Activated CD4-positive, alpha-beta T cell treated with anti-CD3 and anti-CD28 coated beads, Interleukin-2, Interleukin-6, amounts not matched to agents 100 ng/mL and 50 ng/mL, durations not matched to agents 16 hours and 8 hours (primary cell): ENCODE data around the gene MARCHF7.
"Not testable (repeated sequence)": the region's sequence is repeated elsewhere in the genome, so short reads cannot be mapped to it uniquely, and the experiment has no call there.

Experiments used
- DNase-seq: peaks from one replicate; pipeline ENCODE4 v3.0.0-alpha.2; 2020

The MARCHF7 gene, protein sequence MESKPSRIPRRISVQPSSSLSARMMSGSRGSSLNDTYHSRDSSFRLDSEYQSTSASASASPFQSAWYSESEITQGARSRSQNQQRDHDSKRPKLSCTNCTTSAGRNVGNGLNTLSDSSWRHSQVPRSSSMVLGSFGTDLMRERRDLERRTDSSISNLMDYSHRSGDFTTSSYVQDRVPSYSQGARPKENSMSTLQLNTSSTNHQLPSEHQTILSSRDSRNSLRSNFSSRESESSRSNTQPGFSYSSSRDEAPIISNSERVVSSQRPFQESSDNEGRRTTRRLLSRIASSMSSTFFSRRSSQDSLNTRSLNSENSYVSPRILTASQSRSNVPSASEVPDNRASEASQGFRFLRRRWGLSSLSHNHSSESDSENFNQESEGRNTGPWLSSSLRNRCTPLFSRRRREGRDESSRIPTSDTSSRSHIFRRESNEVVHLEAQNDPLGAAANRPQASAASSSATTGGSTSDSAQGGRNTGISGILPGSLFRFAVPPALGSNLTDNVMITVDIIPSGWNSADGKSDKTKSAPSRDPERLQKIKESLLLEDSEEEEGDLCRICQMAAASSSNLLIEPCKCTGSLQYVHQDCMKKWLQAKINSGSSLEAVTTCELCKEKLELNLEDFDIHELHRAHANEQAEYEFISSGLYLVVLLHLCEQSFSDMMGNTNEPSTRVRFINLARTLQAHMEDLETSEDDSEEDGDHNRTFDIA

DNA sequence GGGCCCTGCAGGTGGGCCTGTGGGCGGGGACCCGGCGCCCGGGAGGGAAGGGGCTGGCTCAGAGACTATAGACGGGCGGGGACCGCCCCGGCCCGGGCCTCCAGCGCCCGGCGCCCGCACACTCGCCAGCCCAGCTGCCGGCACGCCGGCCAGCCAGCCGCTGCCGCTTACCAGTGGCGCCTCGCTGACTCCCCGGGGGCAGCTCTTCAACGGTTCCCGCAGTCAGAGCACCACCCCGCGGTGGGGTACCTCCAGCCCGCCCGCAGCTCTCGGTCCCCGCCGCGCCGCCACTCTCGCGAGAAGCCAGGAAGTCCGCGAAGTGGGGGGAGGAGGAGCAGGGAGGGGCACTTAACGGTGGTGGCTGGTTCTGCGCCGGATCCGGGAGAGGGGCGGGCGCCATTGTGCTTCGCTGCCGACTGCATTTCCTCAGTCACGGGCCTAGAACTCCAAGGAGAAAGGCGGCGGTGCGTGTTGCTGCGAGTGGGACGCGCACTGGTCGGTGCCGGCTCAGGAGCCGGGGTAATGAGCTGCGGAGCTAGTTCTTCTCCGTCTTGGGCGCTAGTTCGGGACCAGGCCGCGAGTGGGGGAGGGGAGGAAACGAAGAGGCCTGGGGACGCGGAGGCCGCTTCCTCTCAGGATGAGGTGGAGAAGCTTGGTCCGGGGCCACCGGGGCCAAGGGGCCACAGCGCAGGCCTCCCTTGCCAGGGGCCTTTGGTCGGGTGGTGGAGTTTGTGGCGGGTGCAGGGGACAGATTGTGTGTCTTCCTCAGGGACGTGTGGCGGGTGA, at the start of gene MARCHF7:
Gene MARCHF7 (plus strand): TSS at position 364 of the 786 bp plus-strand sequence. CDS start 16,517 bp downstream, outside the sequence.
- peak; percentile 98 for DNase-seq

DNA sequence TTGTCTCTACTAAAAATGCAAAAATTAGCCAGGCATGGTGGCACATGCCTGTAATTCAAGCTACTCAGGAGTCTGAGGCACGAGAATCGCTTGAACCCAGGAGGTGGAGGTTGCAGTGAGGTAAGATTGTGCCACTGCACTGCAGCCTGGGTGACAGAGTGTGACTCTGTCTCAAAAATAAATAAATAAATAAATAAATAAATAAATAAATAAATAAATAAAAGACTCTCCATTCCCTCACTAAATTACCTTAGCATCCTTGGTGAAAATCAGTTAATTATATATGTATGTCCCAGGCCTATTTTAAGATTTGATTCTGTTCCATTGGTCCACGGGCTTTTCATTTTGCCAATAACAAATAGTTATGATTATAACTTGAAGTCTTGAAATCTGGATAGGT, 44.9 kb upstream of the MARCHF7 start:
- not testable (repeated sequence) for DNase-seq

DNA sequence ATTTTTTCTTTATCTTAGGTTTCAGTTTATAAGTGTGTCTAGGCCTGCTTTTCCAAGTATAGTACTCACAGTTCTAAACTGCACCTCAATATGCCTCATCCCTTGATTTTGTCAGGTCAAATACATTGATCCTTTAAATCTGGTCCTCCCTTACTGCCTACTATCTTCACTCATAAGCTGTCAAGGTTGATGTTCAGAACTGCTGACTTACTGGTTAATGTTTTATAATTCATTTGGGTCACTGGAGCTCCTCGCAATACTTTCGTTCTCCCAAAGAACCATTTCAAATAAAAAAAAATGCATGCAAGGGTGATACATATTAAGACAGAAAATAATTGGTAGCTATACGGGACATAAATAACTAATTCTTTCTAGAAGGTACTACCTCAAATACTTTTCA, 41.3 kb upstream of the MARCHF7 start:
- DNase-seq, result no peak

DNA sequence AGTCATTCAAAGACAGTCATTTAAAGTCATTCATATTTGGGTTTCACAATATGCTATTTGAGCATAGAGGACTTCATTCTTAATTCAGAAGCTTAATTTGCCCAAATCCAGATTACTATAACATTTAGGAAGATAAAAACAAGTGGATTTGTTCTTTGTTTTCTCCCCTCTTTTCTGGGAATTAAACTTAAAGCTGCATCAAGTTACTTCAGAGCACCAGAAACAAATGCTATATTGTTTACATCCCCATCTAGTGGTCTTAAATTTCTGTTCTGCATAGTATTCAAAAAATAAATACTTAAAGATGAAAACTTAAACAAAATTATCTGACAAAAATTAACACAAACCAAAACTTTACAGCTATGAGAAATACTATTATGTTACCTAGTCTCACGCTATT, 34.7 kb upstream of the MARCHF7 start:
- no peak for DNase-seq

DNA sequence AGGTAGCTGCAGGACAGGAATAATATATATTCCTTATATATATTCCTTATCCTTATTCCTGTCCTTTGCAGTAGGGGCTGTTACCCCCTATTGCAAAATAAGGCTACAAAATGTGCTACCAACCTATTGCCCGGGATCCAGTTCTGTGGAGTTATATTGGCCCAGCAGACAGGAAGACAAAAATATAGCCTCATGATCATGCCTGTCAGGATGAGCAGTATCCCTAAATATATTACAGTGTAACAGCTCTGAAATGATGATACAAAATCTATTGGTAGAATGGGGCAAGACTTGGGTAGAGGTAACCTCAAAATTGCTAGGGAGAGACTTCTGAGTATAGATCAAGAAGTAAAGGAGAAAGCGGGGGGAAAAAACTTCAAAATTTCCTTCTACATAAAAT, 31.6 kb upstream of the MARCHF7 start:
- DNase-seq, result no peak

GRCh38 chr2:159683817-159684216, 28.5 kb upstream of the MARCHF7 start:
- DNase-seq, result no peak

DNA sequence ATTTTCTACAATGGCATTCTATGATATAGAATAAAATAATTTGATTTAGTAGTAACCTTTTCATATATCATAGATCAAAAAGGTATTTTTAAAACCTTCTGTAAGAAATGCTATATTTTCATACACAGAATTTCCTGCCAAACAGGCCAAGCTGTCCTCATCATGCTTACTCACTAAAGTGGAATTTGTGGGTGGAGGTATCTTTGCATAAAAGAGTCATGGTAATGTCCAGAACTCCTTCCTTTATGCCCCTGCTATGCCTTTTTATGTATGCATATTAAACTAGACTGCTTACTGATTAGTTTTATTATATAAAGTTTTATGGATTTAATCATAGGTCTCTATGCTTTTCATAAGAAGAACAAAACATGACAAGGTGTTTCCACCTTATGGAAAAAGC, 27.5 kb upstream of the MARCHF7 start:
- DNase-seq, result no peak

GRCh38 chr2:159694500-159695040, 17.7 kb upstream of the MARCHF7 start:
- no peak for DNase-seq

- no peak for DNase-seq
These were observed 16.4 kb upstream of the MARCHF7 start for GRCh38 chr2:159695795-159696448.

DNA sequence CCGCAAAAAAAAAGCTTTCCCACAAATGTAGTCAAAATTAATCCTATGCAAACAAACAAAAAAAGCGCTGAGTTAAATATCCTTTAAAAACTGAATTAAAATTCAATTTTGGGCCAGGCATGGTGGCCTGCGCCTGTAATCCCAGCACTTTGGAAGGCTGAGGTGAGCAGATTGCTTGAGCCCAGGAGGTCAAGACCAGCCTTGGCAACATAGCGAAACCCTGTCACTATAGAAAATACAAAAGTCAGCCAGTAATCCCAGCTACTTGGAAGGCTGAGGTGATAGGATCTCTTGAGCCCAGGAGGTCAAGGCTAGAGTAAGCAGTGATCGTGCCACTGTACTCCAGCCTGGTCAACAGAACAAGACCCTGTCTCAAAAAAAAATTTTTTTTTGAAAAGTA, 8.8 kb upstream of the MARCHF7 start:
- no peak for DNase-seq

- no peak for DNase-seq
These were observed 5.8 kb upstream of the MARCHF7 start for GRCh38 chr2:159706385-159706980.

DNA sequence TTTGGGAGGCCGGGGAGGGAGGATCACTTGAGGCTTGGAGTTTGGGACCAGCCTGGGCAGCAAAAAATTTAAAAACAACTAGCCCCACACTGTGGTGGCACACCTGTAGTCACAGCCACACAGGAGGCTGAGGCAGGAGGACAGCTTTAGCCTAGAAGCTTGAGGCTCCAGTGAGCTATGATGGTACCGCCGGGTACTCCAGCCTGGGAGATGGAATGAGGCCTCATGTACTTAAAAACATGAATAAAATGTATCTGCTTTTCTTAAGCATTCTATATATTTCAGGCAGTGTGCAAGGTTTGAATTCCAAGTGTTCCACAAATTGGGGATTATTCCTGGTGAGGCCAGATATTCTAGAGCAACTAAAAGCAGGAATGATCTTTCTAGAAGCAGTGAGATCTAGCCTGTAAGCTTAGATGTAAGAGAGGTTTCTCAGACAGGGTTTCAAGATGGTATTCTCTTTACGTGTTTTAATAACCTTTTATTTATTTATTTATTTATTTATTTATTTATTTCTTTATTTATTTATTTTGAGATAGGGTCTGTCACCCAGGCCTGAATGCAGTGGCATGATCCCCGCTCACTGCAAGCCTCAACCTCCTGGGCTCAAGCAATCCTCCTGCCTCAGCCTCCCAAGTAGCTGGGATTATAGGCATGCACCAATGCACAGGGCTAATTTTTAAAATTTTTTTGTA, 4.1 kb upstream of the MARCHF7 start:
- no peak for DNase-seq

- no peak for DNase-seq
These were observed 1.6 kb upstream of the MARCHF7 start for GRCh38 chr2:159710601-159711180.

GRCh38 chr2:159711562-159712142, 654 bp upstream of the MARCHF7 start:
- DNase-seq, result no peak

DNA sequence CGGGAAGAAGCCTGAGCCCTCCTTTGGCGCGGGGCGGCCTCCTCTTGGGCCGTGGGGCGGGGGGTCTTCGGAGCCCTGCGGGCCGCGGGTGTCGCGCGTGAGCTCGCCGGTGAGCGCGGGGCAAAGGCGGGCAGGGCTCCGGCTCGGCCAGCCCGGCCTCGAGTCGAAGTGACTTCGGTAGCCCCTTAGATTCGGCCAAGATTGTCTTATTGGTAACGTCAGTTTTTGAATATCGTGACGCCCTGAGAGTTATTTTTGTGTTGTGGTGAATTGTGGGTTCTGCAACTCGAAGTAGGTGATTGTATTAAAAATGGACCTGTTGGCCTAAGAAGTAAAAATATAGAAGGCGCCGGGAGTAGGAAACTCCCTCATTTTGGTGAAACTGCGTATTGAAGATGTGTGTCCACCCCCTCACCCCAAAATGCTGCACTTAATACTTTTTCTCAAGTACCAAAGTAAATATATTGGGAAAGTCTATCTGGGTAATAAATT, 669 bp downstream of the MARCHF7 start:
- peak; percentile 19 for DNase-seq

GRCh38 chr2:159713631-159714246, 1.4 kb downstream of the MARCHF7 start:
- DNase-seq, result peak; percentile 17

DNA sequence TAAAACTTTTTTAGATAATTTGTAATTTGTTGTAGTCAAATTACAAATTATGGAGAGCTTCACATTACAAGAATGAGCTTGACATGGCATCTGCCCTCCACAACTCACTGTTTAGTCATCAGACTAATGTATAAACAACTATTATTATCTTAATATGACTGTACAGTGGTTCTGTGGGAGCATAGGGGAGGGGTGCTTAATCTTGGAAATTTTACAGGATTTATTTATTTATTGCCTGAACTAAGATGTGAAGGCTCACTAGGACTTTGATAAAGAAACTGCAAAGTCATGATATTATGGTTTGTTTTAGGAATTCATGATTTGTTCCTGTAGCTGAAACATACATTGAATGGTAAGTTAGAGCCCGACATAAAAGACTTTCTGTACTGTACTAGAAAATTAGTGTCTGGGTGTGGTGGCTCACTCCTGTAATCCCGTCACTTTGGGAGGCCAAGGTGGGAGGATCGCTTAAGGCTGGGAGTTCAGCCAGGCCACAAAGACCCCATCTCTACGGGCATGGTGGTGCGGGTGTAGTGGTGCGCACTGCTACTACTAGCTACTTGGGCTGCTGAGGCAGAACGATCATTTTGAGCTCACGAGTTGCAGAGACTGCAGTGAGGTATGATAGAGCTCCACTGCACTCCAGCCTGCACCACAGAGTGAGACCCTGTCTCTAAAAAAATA, 2.1 kb downstream of the MARCHF7 start:
- peak; percentile 24 for DNase-seq

- DNase-seq, result no peak
These were observed 3.1 kb downstream of the MARCHF7 start for GRCh38 chr2:159715451-159715850.

DNA sequence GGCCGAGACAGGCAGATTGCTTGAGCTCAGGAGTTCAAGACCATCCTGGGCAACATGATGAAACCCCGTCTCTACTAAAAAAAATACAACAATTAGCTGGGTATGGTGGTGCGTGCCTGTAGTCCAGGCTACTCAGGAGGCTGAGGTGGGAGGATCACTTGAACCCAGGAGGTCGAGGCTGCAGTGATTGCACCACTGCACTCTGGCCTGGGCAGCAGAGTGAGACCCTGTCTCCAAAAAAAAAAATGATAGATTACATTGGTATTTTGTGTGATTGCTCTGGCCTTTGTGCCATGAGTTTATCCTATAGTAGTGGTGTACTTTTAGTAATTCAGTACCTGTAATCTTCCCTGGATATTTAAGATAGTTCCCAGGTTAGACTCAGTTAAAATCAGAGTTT, 4.1 kb downstream of the MARCHF7 start:
- not testable (repeated sequence) for DNase-seq

DNA sequence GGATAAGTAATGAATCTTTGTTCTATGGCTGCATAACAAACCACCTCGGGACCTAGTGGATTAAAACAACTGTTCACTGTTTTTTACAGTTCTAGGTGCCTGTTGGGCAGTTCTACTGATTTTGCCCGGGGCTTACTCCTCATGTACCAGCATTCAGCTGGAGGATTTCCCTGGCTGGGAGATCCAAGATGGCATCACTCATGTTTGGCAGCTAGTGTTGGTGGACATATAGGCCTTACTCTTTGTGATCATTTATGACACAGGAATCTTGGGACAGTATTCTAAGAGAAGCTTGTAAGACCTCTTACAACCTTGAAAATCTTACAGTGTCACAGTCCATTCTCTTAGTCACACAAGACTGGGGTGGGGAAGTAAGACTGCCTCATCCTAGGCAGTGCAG, 4.6 kb downstream of the MARCHF7 start:
- no peak for DNase-seq
